Thyroid gland (tissue), 4 donors: ENCODE measurements around the gene ANXA6.

Experiments
- POLR2A ChIP-seq, 2 donors: fragments of 450-650 bp; IDR thresholded peaks; one replicate each; pipeline ENCODE4 v1.6.1; 2017; ENCODE audit warnings: antibody characterized with exemption in 2 of 2, mild to moderate bottlenecking in 2 of 2, moderate library complexity in 1 of 2
- TF ChIP-seq, protein P1 (sequence below), 6 experiments: fragments of 200-600 bp in 3 of 6; fragments of 450-650 bp in 3 of 6; sonication (generic) in 3 of 6; IDR thresholded peaks; one replicate each; pipeline ENCODE4 v1.5.1; 2016 to 2019; ENCODE audit warnings: antibody characterized with exemption in 6 of 6, mild to moderate bottlenecking in 2 of 6, inconsistent platforms in 1 of 6, moderate library complexity in 1 of 6

- TF ChIP-seq, protein P1, sequence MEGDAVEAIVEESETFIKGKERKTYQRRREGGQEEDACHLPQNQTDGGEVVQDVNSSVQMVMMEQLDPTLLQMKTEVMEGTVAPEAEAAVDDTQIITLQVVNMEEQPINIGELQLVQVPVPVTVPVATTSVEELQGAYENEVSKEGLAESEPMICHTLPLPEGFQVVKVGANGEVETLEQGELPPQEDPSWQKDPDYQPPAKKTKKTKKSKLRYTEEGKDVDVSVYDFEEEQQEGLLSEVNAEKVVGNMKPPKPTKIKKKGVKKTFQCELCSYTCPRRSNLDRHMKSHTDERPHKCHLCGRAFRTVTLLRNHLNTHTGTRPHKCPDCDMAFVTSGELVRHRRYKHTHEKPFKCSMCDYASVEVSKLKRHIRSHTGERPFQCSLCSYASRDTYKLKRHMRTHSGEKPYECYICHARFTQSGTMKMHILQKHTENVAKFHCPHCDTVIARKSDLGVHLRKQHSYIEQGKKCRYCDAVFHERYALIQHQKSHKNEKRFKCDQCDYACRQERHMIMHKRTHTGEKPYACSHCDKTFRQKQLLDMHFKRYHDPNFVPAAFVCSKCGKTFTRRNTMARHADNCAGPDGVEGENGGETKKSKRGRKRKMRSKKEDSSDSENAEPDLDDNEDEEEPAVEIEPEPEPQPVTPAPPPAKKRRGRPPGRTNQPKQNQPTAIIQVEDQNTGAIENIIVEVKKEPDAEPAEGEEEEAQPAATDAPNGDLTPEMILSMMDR (IDR thresholded peaks at IDR 0.05), result no peak
- no peak for TF ChIP-seq POLR2A (IDR thresholded peaks at IDR 0.05)
Observed at GRCh38 chr5:151066920-151067319, 90.7 kb downstream of the ANXA6 start.
